Measurements from ENCODE around the gene RFC1.

The RFC1 gene

GRCh38 chr4:39353478-39354253 is 12.5 kb downstream of the RFC1 start:
- no peak for DNase-seq

- DNase-seq = peak; percentile 12
Observed at GRCh38 chr4:39353149-39353477, 13.0 kb downstream of the RFC1 start.

DNA sequence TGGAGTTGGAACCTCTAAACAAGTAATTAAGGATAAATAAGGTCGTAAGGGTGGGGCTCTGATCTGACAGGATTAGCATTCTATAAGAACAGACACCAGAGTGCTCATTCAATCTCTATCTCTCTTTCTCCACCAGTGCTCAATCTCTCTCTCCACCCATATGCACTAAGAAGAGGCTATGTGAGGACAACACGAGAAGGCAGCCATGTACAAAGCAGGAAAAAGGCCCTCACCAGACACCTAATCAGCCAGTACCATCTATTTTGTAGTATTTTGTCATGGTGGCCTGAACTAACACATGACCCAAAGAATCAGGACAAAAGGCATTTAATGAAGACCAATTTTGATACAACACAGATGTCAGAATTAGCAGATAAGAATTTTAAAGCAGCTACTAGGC is 16.8 kb downstream of the RFC1 start:
- no peak for DNase-seq

DNA sequence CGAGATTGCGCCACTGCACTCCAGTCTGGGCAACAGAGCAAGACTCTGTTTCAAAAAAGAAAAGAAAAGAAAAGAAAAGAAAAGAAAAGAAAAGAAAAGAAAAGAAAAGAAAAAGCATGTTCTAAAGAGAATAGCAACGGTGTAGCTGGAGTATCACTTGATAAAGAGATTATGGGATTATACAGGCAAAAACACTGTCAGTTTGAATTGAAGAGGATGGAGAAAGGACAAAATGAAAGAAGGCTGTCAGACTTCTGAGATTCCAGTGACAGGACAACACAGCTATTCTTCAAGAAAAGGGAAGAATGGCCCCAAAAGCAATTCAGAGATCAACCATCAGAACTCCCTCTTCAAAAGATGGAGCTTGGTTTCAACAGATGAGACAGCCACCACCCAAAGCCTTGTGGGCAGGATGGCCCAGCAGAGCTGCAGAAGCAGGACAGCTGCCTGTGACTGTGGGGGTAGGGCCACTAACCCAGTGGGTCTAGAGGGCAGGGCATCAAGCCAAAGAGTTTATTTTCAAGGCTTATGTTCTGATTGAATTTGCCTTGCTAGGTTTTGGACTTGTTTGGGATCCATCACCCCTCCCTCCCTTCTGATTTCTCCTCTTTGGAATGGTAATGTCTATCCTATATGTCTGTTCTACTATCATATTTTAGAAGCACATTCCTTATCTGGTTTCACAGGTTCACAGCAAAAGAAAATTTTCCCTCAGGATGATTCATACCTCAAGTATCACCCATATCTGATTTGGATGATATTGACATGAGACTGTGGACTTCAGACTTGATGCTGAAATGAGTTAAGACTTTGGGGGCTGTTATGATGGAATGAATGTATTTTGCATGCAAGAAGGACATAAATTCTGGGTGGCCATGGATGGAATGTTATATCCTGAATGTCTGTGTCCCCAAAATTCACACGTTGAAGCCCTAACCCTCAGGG is 17.5 kb downstream of the RFC1 start:
- DNase-seq = no peak

DNA sequence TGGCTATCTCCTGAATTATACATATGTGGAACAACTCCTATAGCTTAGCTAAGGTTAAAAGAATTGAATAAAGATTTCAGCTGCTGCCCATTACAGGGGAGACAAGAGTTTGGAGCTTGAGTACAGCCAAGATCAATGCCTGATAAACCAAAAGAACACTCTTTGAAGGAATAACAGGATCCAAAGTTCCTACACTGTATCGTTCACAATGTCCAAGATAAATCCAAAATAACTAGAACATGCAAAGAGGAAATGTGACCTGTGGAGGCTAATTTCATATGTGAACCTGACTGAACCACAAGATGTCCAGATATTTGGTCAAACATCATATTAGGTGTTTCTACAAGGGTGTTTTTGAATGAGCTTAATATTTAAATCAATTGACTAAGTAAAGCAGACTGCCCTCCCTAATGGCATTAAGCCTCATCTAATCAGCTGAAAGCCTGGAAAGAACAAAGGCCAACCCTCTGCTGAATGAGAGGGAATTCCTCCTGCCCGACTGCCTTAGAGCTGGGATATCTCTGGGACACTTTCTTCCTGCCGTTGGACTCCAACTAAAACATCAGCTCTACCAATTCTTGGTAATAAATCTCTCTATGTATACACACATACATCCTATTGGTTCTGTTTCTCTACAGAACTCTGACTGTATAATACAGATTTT is 19.2 kb downstream of the RFC1 start:
- DNase-seq = no peak

DNA sequence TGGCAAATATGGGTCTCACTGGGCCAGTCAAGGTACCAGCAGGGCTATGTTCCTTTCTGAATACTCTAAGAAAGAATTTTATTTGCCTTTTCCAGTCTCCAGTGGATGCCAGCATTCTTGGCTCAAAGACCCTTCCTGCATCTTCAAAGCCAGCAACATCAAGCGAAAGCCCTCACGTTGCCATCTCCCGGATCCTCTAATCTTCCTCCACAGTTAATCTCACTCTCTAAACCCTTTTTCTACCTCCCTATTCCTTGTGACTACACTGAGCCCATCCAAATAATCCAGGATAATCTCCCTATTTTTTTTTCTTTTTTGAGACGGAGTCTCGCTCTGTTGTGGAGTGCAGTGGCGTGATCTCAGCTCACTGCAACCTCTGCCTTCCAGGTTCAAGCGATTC is 23.4 kb downstream of the RFC1 start:
- DNase-seq = no peak

GRCh38 chr4:39341075-39341725 is 25.0 kb downstream of the RFC1 start:
- DNase-seq = no peak

DNA sequence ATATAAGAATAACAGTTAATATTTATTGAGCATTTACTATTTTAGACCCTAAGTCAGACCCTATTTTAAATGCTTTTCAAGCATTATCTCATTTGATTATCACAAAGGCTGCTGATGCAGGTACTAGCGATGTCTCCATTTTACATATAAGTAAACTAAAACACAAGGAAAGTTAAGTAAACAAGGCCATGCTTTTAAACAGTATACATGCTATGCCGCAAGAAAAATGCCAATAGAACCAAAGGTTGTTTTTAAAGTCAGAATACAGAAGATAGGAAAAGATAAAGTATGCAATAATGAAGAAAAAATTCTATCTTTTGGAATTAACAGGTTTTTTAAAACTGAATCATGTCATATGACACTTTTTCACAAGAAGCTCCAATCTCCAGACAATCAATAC is 26.2 kb downstream of the RFC1 start:
- no peak for DNase-seq

GRCh38 chr4:39337841-39338240 is 28.3 kb downstream of the RFC1 start:
- no peak for DNase-seq

DNA sequence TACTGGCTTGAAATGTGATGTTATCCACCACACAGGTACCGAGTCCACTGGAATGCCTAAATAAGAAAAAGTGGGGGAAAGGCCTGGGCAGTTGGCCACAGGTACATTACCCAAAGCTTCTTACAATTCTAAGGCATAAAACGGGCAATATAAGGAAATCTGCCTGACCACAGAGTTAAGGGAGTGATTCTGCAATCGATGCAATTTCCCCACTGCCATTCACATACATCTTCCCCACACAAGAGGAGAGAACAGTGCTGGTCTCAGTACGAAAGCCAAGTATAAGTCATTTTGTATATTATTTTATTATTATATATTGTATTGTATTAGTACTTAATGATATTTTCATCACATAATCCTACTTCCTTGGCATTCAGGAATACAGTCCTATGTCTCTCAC is 30.6 kb downstream of the RFC1 start:
- DNase-seq = no peak

- DNase-seq = no peak
Observed at GRCh38 chr4:39331191-39331590, 35.0 kb downstream of the RFC1 start.

DNA sequence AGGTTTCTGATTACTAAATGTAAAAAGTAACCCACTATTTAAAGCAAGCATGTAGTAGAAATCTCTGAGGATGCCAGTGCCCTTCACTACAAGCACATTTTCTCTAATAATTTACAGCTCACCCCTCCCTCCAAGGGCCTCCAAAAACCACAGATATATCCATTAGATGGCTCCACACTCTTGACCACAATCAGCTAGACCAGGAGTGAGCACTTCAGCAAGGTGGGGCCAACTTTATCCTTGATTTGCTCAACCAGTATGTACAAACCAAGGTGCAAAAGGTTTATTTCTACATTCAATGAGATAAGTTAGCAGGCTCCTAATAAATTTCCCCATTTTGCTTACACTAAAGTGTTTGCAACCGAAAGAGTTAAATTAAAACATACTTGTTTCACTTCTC is 35.8 kb downstream of the RFC1 start:
- DNase-seq = no peak

DNA sequence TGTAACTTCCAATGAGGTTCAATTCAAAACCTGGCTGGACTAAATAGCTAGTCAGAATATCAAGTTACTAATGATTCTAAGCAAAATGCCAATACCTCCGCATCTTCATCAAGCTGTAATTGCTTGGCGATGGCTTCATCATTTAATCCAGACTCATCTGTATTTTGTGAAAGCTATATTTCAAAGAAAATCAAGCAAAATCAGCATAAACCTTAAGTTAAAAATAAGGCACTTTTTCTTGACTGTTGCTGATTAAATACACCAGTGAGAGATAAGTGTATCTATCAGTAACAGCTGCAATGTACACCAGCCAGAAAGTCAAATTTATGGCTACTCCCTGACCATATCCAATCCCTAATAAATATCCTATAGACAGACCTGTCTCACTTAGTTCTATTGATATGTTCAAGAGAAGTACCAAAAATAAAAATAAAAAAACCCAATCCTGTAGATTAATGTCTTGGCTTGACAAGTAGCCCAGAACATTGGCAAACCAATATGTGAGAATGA is 39.6 kb downstream of the RFC1 start:
- DNase-seq = no peak

- no peak for DNase-seq
Observed at GRCh38 chr4:39324897-39325613, 41.1 kb downstream of the RFC1 start.

DNA sequence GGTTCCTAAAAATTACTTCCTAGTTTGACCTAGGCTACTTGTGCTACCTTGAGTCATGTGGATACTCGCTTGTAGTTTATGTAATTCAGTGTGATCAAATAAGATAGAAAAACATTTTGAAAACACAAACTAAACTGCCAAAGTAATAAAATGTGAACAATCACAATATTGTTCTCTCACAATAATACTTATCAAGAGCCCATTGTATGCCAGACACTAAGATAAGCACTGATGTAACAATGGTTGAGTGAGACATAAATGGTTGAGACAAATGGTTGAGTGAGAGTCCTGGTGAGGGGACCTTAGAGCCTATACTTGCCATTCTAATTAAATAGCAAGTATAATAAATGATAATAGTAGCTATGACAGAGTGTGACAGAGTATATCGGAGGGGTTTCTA is 41.7 kb downstream of the RFC1 start:
- no peak for DNase-seq

GRCh38 chr4:39323821-39324220 is 42.3 kb downstream of the RFC1 start:
- DNase-seq = no peak

- no peak for DNase-seq
Observed at GRCh38 chr4:39320381-39321115, 45.6 kb downstream of the RFC1 start.

- DNase-seq = no peak
Observed at GRCh38 chr4:39319676-39320075, 46.5 kb downstream of the RFC1 start.

GRCh38 chr4:39312816-39313215 is 53.3 kb downstream of the RFC1 start:
- DNase-seq = no peak

GRCh38 chr4:39308611-39309010 is 57.6 kb downstream of the RFC1 start:
- DNase-seq = no peak

DNA sequence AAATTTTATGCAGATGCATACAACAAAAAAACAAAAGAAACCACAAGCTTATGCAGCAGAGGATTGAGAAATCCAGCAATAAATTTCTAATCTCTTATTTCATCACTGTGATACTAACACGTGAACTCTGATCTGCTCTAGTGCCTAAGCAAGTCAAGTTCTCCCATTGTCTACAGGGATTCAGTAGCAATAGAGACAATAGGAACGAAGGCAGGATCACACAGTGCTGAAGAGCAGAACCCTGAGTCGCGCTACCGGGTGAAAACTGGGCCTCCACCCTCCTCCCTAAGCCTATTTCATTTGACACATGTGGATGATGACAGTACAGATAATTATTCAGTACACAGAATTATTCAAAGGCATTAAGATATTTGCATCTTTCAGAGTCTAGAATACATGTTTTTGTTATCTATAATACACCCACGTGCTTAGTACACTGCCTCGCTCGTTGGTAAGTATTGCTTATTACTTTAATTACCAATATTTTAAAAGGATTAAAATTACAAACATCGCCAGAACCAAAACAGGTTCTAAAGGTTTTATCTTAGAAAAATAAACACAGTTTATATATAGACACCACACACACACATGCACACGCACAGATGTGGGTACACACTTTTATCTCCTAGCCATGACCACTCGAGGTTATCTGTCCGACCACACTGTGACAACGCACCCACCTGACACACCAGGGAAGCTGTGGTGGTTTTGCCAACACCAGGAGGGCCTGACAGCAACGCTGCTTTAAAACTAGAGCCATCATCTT is 60.1 kb downstream of the RFC1 start:
- no peak for DNase-seq
